Endothelial cell of hepatic sinusoid (primary cell): ENCODE results near the gene MOCS1.

Source experiments
- in situ Hi-C: cut with HindIII; loops from 2 replicates; pipeline ENCODE4 v1.10.0; 2017; ENCODE audit warnings: low sequenced_read_pairs

MOCS1 gene

GRCh38 chr6:39925931-39926290 is 8.4 kb downstream of the MOCS1 start:
- in situ Hi-C loops = no loop called here

GRCh38 chr6:39925191-39925930 is 8.9 kb downstream of the MOCS1 start:
- in situ Hi-C loops = no loop called here

DNA sequence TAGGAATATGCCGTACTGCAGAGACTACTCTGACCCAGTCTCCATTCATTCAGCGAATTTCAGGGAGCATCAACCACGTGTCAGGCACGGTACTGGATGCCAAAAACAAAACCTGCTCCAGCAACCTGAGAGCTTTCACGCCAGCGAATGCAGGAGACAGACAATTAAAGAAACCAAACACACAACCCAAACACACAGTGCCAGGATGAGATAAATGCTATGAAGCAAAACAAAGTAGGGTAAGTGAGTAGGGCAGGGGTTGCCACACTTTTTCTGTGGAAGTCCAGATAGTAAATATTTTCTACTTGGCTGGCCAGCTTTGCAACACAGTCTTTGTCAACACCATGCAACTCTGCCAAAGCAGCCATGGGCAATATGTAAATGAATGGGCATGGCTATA is 10.0 kb downstream of the MOCS1 start:
- in situ Hi-C loops = no loop called here

DNA sequence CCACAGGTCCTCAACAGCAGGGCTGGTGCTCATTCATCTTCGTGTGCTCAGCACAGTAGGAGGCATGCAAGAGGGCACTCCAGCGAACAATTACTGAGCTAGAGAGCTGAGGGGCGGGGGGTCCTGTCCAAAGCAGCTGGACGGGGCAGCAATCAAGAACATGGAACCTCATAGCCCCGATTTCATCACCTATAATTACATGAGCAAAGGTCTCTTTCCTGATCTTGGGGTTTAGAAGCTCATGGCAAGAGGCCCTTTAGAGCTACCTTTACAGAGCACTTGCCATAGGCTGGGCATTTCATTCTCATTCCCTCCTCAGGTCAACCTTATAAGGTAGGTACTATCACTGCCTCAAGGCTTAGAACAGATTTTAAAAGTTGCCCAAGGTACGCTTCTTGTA is 10.4 kb downstream of the MOCS1 start:
- in situ Hi-C loops = no loop called here

DNA sequence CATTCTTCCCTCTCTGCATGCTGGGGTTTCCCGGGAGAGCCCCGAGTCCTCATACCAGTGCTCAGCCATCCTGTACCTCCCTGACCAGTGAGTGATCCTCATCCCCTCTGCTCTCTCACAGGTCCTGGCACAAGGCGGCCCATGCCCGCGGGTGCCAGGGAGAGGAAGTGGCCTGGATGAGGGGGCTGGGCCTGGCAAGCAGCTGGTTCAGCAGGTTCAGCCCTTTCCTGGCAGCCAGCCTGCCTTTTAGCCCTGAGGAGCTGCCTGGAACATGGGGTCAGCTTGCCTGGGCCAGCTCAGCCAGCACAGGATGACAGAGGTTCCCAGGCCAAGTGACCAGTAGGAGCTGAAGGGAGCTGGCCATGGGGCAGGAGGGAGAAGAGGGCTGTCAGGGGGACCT is 10.9 kb downstream of the MOCS1 start:
- in situ Hi-C loops = no loop called here

DNA sequence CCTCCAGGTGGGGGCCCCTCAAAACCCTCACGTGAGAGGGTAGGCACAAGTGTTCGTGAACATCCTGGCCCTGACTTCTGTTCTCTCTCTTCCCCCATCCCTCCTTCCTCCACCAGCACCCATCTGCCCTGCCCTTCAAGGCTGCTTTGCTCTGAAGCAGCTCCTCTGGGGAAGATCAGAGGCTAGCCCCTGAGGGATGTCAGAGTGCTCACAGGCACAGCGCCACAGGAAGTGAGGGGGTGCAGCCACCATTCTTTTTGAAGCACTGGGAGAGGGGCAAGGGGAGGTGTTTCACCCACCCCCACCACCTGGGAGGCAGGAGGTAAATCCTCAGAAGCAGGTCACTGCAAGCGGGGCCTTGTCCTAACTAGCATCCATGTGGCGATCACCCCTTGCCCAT is 11.4 kb downstream of the MOCS1 start:
- in situ Hi-C loops = no loop called here

GRCh38 chr6:39920157-39920556 is 14.1 kb downstream of the MOCS1 start:
- in situ Hi-C loops = no loop called here

DNA sequence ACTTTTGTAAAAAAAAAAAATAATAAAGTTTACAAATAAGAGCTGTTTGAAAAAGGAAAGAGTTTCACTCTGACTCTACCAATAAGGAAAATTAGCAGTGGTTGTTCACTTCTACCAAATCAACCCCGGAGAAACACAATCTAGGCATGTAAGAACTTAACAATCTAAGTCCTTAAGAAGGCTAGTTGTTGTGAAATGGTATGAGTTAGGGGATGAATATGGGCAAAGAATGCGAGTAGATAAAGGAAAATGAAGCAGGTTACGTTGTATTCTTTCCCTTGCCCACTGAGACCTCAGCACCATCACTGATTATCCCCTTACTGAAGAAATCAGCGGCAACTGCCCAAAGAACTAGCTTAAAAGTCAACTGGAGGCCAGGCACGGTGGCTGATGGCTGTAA is 15.4 kb downstream of the MOCS1 start:
- in situ Hi-C loops = no loop called here

- in situ Hi-C loops = no loop called here
Measured at GRCh38 chr6:39917981-39918380, 16.3 kb downstream of the MOCS1 start.

GRCh38 chr6:39917329-39917728 is 16.9 kb downstream of the MOCS1 start:
- in situ Hi-C loops = no loop called here

- in situ Hi-C loops = no loop called here
Measured at GRCh38 chr6:39915866-39916265, 18.4 kb downstream of the MOCS1 start.

- in situ Hi-C loops = no loop called here
Measured at GRCh38 chr6:39914239-39914638, 20.0 kb downstream of the MOCS1 start.

GRCh38 chr6:39913391-39913916 is 20.8 kb downstream of the MOCS1 start:
- in situ Hi-C loops = no loop called here

GRCh38 chr6:39912446-39912845 is 21.8 kb downstream of the MOCS1 start:
- in situ Hi-C loops = no loop called here

DNA sequence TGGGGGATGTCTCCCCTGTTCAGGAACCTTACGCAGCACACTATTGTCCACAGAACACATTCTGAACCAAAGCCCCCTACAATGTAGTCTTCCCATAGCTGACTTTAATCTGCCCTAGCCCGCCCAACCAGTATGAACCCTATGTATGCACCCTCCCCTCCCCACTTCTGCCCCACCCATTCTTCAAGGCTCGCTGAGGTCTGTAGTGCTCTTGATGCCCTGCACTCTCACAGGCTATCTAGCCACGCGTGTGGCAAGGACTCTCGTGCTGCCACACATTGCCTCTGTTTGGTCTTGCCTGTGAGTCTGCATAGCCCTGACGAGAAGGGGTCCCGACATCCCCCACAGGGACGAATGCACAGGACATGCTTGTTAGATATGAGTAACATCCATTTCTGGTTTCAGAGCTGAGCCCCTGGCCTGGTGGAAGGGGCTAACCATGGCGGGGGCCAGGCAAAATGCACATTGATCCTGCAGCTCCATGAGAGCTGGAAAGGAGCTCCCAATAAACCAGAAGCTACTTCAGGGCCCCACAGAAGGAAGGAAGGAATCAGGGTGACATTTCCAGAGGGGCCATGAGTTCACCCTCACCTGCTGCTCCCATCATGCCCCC is 22.6 kb downstream of the MOCS1 start:
- in situ Hi-C loops = no loop called here

DNA sequence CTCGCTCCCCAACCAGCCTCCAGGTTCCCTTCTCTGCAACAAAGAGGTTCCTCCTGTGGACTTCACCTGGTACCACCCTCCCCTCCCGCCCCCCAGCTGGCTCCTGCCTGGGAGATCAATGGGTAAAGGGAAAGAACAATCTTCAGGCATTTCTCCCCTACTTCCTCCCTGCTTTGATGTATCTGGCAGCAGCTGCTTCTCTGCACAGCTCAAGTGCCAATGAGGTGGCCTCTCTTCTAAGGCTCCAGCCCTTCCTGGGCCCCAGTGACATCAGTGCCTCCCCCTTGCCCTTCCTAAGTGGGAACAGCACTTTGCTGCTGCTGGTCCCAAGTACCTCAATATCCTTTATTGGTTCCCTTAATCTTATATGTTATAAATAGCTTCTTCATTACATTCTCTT is 23.5 kb downstream of the MOCS1 start:
- in situ Hi-C loops = no loop called here

GRCh38 chr6:39910164-39910563 is 24.1 kb downstream of the MOCS1 start:
- in situ Hi-C loops = no loop called here

- in situ Hi-C loops = no loop called here
Measured at GRCh38 chr6:39909701-39910100, 24.6 kb downstream of the MOCS1 start.

DNA sequence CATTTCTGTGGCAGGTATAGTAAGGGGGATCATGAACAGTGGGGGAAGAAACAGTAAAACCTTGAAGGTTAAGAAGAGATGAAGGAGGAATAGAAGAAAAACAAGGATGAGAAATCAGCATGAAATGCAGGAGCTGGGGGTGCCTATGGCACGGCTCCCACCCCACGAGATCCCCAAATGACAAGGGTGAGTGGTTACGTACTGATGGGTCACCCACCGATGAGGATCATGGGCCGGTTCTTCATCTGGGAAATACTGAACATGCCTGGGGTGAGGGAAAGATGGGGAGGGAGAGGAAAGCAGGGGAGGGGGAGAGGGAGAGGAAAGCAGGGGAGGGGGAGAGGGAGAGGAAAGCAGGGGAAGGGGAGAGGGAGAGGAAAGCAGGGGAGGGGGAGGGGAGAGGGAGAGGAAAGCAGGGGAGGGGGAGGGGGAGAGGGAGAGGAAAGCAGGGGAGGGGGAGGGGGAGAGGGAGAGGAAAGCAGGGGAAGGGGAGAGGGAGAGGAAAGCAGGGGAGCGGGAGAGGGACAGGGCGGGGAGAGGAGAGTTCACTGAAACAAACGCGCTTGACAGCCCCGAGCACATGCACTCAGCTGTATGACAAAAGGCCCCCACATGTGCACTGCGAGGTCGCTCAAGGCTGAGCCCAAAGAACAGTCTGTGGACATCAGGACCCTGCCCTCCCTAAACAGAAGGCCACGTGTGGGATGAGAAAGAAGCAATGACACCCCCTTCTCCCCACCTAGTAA is 25.3 kb downstream of the MOCS1 start:
- in situ Hi-C loops = no loop called here

DNA sequence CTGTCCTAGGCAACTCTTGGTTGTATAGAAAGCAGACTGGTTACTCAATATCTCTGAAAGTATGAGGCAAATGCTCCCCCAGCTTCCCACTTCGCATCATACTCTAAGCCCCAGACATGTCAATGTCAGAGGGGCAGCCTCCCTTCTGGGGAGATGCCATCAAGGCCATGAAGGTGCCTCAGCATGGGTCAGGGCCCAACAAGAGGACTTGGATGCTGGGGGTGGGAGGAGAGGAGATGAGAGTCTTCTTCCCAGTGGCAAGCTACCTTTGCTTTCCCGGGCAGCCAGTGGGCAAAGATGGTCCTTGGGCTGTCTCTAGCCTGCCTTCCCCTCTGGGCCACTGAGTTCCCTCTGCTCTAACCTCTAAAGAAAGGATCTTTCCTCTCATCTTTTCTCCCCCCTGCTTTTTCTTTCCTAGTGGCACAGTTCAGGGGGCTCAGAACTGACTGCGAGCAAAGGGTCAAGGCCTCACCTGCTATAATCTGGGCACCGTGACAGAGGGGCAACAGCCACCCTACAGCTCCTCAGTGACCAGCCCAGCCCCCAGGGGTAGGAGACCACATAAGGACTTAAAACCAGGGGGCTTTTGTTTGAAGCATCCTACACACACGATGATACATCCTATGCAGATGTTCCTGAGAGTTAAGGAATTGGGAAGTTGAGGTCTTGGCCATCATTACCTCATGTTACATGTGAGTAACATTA is 26.2 kb downstream of the MOCS1 start:
- in situ Hi-C loops = no loop called here

DNA sequence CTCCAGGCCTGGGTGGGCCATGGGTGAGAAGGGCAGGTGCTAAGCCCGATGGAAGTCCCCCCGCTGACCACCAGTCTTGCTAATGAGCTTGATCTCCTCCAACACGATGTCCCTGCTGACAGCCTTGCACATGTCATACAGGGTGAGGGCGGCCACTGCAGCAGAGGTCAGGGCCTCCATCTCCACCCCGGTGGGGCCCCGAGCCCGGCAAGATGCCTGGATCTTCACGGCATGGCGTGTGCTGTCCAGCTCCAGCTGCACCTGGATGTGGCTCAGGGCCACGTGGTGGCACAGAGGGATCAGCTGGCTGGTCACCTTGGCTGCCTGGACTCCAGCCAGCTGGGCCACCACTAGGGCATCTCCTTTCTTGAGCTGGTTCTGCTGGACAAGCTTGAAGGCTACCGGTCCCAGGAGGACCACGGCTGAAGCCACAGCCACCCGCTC is 27.9 kb downstream of the MOCS1 start:
- in situ Hi-C loops = no loop called here
